GM12878 (cell line): ENCODE data around the gene MAP4K4.

Experiments
- BHLHE40 ChIP-seq, 2 experiments: fragments of 450-650 bp in 1 of 2; IDR thresholded peaks; 2 replicates each; pipeline ENCODE4 v1.6.1; 2011 to 2017; ENCODE audit warnings: low read depth in 2 of 2, borderline replicate concordance in 1 of 2, improper control_type of control experiment in 1 of 2, low read length in 1 of 2, mild to moderate bottlenecking in 1 of 2
- EED ChIP-seq: sonication (generic); IDR thresholded peaks from 2 replicates; pipeline ENCODE4 v1.6.1; 2016; ENCODE audit warnings: antibody characterized with exemption, low read depth
- JUND ChIP-seq: IDR thresholded peaks from 2 replicates; pipeline ENCODE4 v1.6.1; 2012; ENCODE audit warnings: low read depth, mild to moderate bottlenecking, low read length, improper control_type of control experiment, moderate library complexity
- SMC3 ChIP-seq: IDR thresholded peaks from 2 replicates; pipeline ENCODE4 v1.6.1; 2011; ENCODE audit warnings: low read length, improper control_type of control experiment, borderline replicate concordance
- ZBTB33 ChIP-seq: fragments of 450-650 bp; IDR thresholded peaks from 2 replicates; pipeline ENCODE4 v1.6.1; 2017; ENCODE audit warnings: mild to moderate bottlenecking
- TF ChIP-seq, protein P1 (sequence below), 3 experiments: IDR thresholded peaks in 2 of 3; conservative IDR thresholded peaks in 1 of 3; 2 replicates each; pipeline ENCODE4 v1.5.1; 2011; ENCODE audit warnings: low read depth in 3 of 3, low read length in 3 of 3, mild to moderate bottlenecking in 3 of 3, control low read depth in 2 of 3, moderate library complexity in 2 of 3, inconsistent platforms in 1 of 3, mixed read lengths in 1 of 3; ENCODE audit not compliant: control insufficient read depth in 2 of 3, insufficient read depth in 1 of 3; ENCODE audit errors: extremely low read depth in 1 of 3
- TF ChIP-seq, protein P2 (sequence below): fragments of 450-650 bp; IDR thresholded peaks from 2 replicates; pipeline ENCODE4 v1.6.1; 2017; ENCODE audit warnings: antibody characterized with exemption, mild to moderate bottlenecking, moderate library complexity

- TF ChIP-seq, protein P1, sequence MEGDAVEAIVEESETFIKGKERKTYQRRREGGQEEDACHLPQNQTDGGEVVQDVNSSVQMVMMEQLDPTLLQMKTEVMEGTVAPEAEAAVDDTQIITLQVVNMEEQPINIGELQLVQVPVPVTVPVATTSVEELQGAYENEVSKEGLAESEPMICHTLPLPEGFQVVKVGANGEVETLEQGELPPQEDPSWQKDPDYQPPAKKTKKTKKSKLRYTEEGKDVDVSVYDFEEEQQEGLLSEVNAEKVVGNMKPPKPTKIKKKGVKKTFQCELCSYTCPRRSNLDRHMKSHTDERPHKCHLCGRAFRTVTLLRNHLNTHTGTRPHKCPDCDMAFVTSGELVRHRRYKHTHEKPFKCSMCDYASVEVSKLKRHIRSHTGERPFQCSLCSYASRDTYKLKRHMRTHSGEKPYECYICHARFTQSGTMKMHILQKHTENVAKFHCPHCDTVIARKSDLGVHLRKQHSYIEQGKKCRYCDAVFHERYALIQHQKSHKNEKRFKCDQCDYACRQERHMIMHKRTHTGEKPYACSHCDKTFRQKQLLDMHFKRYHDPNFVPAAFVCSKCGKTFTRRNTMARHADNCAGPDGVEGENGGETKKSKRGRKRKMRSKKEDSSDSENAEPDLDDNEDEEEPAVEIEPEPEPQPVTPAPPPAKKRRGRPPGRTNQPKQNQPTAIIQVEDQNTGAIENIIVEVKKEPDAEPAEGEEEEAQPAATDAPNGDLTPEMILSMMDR (IDR thresholded peaks at IDR 0.05 in 2 of 3, conservative IDR thresholded peaks at IDR 0.05 in 1 of 3; ENCODE audit: control insufficient read depth in 2 of 3, extremely low read depth in 1 of 3, insufficient read depth in 1 of 3, low read depth in 3 of 3, low read length in 3 of 3), result no peak
- TF ChIP-seq ZBTB33 (no peak), EED (no peak), JUND (no peak), SMC3 (no peak), BHLHE40 (IDR thresholded peaks at IDR 0.05; ENCODE audit: borderline replicate concordance in 1 of 2, low read depth in 2 of 2, low read length in 1 of 2) (no peak)
- TF ChIP-seq, protein P2, sequence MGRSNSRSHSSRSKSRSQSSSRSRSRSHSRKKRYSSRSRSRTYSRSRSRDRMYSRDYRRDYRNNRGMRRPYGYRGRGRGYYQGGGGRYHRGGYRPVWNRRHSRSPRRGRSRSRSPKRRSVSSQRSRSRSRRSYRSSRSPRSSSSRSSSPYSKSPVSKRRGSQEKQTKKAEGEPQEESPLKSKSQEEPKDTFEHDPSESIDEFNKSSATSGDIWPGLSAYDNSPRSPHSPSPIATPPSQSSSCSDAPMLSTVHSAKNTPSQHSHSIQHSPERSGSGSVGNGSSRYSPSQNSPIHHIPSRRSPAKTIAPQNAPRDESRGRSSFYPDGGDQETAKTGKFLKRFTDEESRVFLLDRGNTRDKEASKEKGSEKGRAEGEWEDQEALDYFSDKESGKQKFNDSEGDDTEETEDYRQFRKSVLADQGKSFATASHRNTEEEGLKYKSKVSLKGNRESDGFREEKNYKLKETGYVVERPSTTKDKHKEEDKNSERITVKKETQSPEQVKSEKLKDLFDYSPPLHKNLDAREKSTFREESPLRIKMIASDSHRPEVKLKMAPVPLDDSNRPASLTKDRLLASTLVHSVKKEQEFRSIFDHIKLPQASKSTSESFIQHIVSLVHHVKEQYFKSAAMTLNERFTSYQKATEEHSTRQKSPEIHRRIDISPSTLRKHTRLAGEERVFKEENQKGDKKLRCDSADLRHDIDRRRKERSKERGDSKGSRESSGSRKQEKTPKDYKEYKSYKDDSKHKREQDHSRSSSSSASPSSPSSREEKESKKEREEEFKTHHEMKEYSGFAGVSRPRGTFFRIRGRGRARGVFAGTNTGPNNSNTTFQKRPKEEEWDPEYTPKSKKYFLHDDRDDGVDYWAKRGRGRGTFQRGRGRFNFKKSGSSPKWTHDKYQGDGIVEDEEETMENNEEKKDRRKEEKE, result no peak
These were observed 183.6 kb downstream of the MAP4K4 start for GRCh38 chr2:101881131-101881530.
